Neural crest cell (in vitro differentiated cells): Measurements from ENCODE around the gene APBB1IP. TPM values are rescaled to one million over a fixed set of nuclear protein-coding genes. Genes with fewer than 3 reads are reported as not detected.
"Not testable (repeated sequence)": the region's sequence is repeated elsewhere in the genome, so short reads cannot be mapped to it uniquely, and the experiment has no call there.

ENCODE experiments used
- DNase-seq: peaks from one replicate; pipeline ENCODE4 v3.0.0; 2021; ENCODE audit warnings: low read depth, mixed read lengths, low spot score
- H3K27ac Mint-ChIP-seq: one replicate; pipeline ENCODE4 v1.8.0; 2021; ENCODE audit warnings: mild to moderate bottlenecking, mixed read lengths; ENCODE audit not compliant: unreplicated experiment
- H3K27me3 Mint-ChIP-seq: 2 replicates; pipeline ENCODE4 v1.8.0; 2021; ENCODE audit warnings: low read depth, mild to moderate bottlenecking, mixed read lengths
- H3K36me3 Mint-ChIP-seq: 2 replicates; pipeline ENCODE4 v1.8.0; 2021; ENCODE audit warnings: low read depth, mild to moderate bottlenecking, mixed read lengths
- H3K4me1 Mint-ChIP-seq: 2 replicates; pipeline ENCODE4 v1.8.0; 2021; ENCODE audit warnings: mixed read lengths
- H3K4me3 Mint-ChIP-seq: one replicate; pipeline ENCODE4 v1.8.0; 2021; ENCODE audit warnings: mild to moderate bottlenecking, mixed read lengths
- H3K9me3 Mint-ChIP-seq: 2 replicates; pipeline ENCODE4 v1.8.0; 2021; ENCODE audit warnings: mixed read lengths
- CTCF ChIP-seq: fragments of 200-600 bp; sonication (generic); conservative IDR thresholded peaks from 2 replicates; pipeline ENCODE4 v1.5.0; 2021; ENCODE audit warnings: antibody characterized with exemption, mild to moderate bottlenecking
- total RNA-seq: library from RNA; stranded (reverse); gene quantifications from 2 replicates; pipeline ENCODE4 v1.2.1, GENCODE V29; 2021

APBB1IP gene
- total RNA-seq, 1 donor from 2014 or later = not detected

DNA sequence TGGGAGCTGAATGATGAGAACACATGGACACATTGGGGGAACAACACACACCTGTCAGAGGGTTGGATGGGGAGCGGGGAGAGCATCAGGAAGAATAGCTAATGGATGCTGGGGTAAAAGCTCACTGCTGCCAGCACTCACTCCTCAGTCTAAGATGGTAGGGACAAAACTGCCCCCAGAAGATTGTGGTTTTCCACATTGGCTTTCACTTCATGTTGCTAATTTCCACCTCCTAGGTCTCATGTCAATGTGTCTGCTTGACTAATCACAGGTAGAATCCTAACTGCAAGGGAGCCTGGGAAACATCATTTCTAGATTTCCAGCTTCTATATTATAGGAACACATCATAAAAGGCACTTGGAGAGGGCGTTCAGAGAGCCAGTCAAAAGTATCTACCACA, 22.6 kb downstream of the APBB1IP start:
- no peak for TF ChIP-seq CTCF
- H3K36me3 Mint-ChIP-seq = no peaks in the 10 kb centered on the region
- no peaks in the 10 kb centered on the region for H3K9me3 Mint-ChIP-seq
- H3K4me3 Mint-ChIP-seq = no peak overlapping the region
- no peaks in the 10 kb centered on the region for H3K27me3 Mint-ChIP-seq
- no peaks in the 10 kb centered on the region for H3K4me1 Mint-ChIP-seq
- DNase-seq = no peak
- no peak overlapping the region for H3K27ac Mint-ChIP-seq

DNA sequence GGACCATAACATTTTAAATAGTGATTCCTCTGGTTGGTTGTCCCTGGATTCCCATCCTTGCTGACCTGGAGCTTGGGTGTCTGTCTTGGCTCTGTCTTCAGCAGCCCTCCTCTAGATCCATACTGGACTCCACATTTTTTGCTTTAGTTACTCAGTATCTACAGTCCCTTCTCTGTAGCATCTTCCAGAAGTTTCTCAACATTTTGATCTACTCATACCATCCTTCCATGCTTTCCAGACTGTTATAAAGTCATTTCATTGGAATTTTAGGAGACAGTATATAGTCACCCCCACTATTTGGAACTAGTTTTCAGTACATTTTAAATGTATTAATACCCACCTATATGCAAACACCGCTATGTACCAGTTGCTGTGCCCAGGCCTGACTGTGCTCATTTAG, 25.8 kb downstream of the APBB1IP start:
- H3K36me3 Mint-ChIP-seq = no peaks in the 10 kb centered on the region
- H3K9me3 Mint-ChIP-seq = no peaks in the 10 kb centered on the region
- H3K27ac Mint-ChIP-seq = no peak overlapping the region
- no peak for TF ChIP-seq CTCF
- H3K4me3 Mint-ChIP-seq = no peak overlapping the region
- no peak for DNase-seq
- H3K4me1 Mint-ChIP-seq = no peaks in the 10 kb centered on the region
- no peaks in the 10 kb centered on the region for H3K27me3 Mint-ChIP-seq

DNA sequence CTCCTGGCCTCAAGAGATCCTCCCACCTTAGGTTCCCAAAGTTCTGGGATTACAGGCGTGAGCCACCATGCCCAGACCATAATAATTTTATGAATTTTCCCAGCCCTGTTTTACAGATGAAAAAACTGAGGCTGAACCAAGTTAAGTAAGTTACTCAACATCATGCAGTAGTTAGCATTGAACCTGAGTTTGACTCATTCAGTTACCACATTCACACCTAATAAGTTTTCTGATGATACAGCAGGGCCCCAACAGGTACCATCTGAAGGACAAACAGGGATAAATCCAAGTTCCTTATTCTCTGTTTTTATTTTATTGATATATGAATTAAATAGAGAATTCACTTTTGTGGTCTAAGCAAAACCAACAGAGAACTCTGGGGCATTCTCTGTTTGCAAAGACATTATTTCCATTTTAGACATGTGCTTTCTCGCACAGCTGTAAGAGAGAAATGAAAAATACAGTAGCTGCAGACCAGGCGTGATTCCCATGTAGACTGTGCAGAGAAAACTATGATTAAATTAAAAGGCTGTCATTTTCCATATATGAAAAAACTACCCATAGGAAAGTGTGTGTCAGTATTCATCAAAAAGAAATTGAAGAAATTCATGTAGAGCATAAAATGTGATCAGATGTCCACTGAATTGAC, 26.6 kb downstream of the APBB1IP start:
- H3K9me3 Mint-ChIP-seq = no peaks in the 10 kb centered on the region

GRCh38 chr10:26466531-26466930, 28.4 kb downstream of the APBB1IP start:
- not testable (repeated sequence) for H3K27me3 Mint-ChIP-seq, H3K9me3 Mint-ChIP-seq, DNase-seq, H3K27ac Mint-ChIP-seq, H3K4me3 Mint-ChIP-seq, H3K36me3 Mint-ChIP-seq, H3K4me1 Mint-ChIP-seq

More for the DNA sequence above, 26.6 kb downstream of the APBB1IP start:
- no peaks in the 10 kb centered on the region for H3K36me3 Mint-ChIP-seq
- H3K27me3 Mint-ChIP-seq = no peaks in the 10 kb centered on the region
- DNase-seq = no peak
- TF ChIP-seq CTCF = no peak
- no peaks in the 10 kb centered on the region for H3K4me1 Mint-ChIP-seq
- H3K4me3 Mint-ChIP-seq = no peak overlapping the region
- no peak overlapping the region for H3K27ac Mint-ChIP-seq

GRCh38 chr10:26467639-26468038, 29.5 kb downstream of the APBB1IP start:
- Mint-ChIP-seq H3K27me3 (no peaks in the 10 kb centered on the region), H3K36me3 (no peaks in the 10 kb centered on the region), H3K4me3 (no peak overlapping the region), H3K27ac (no peak overlapping the region), H3K9me3 (no peaks in the 10 kb centered on the region), H3K4me1 (no peaks in the 10 kb centered on the region)
- DNase-seq = no peak
- no peak for TF ChIP-seq CTCF

- Mint-ChIP-seq H3K27me3 (no peaks in the 10 kb centered on the region), H3K4me3 (no peak overlapping the region), H3K27ac (no peak overlapping the region), H3K36me3 (no peaks in the 10 kb centered on the region), H3K9me3 (no peaks in the 10 kb centered on the region), H3K4me1 (no peaks in the 10 kb centered on the region)
- no peak for TF ChIP-seq CTCF
- DNase-seq = no peak
Observed at GRCh38 chr10:26468291-26468690, 30.1 kb downstream of the APBB1IP start.
